ENCODE results near the gene GATD1. TPM values are rescaled to one million over a fixed set of nuclear protein-coding genes. Genes with fewer than 3 reads are reported as not detected.

Gene GATD1
- total RNA-seq, 3 donors from 2014 or later, result 9.9 to 17.4 (median 16.4) TPM

- no peaks in the 10 kb centered on the region for H3K36me3 ChIP-seq
- intact Hi-C loops (cut with DNase I; ENCODE audit: low total_unique reads), result no loop called here
- H3K4me1 ChIP-seq, result peaks cover 12 to 14% of the 10 kb centered on the region in 2 donors
- no peak for TF ChIP-seq CTCF (IDR thresholded peaks at IDR 0.05)
- TF ChIP-seq POLR2A (IDR thresholded peaks at IDR 0.05), result no peak
- TF ChIP-seq POLR2AphosphoS5 (IDR thresholded peaks at IDR 0.05), result no peak
- H3K27ac ChIP-seq, result peak overlapping the region in 1 of 2 donors; percentile 16
- no peaks in the 10 kb centered on the region for H3K9me3 ChIP-seq
- H3K27me3 ChIP-seq, result no peaks in the 10 kb centered on the region
- no peak overlapping the region for H3K4me3 ChIP-seq
- DNase-seq (ENCODE audit: low spot score in 2 of 2), result no peak
Observed at GRCh38 chr11:816433-816779, 39.1 kb upstream of the GATD1 start.

- no peaks in the 10 kb centered on the region for H3K27me3 ChIP-seq
- intact Hi-C loops (cut with DNase I; ENCODE audit: low total_unique reads), result no loop called here
- H3K36me3 ChIP-seq, result no peaks in the 10 kb centered on the region
- TF ChIP-seq POLR2A (IDR thresholded peaks at IDR 0.05), result no peak
- TF ChIP-seq POLR2AphosphoS5 (IDR thresholded peaks at IDR 0.05), result no peak
- TF ChIP-seq CTCF (IDR thresholded peaks at IDR 0.05), result no peak
- no peak overlapping the region for H3K4me3 ChIP-seq
- no peaks in the 10 kb centered on the region for H3K9me3 ChIP-seq
- peaks cover 6 to 14% of the 10 kb centered on the region in 2 donors for H3K4me1 ChIP-seq
- DNase-seq (ENCODE audit: low spot score in 2 of 2), result no peak
- peak overlapping the region in 1 of 2 donors; percentile 16 for H3K27ac ChIP-seq
Observed at GRCh38 chr11:815675-816432, 38.6 kb upstream of the GATD1 start.

- DNase-seq (ENCODE audit: low spot score in 2 of 2), result no peak
- peaks cover 3 to 11% of the 10 kb centered on the region in 2 donors for H3K4me1 ChIP-seq
- H3K27ac ChIP-seq, result peak overlapping the region in 1 of 2 donors; percentile 34
- no peaks in the 10 kb centered on the region for H3K9me3 ChIP-seq
- H3K36me3 ChIP-seq, result no peaks in the 10 kb centered on the region
- intact Hi-C loops (cut with DNase I; ENCODE audit: low total_unique reads), result no loop called here
- no peak for TF ChIP-seq POLR2A (IDR thresholded peaks at IDR 0.05)
- no peak for TF ChIP-seq POLR2AphosphoS5 (IDR thresholded peaks at IDR 0.05)
- TF ChIP-seq CTCF (IDR thresholded peaks at IDR 0.05), result no peak
- no peaks in the 10 kb centered on the region for H3K27me3 ChIP-seq
- H3K4me3 ChIP-seq, result no peak overlapping the region
Observed at GRCh38 chr11:813456-814096, 36.3 kb upstream of the GATD1 start.

GRCh38 chr11:813072-813455 lies 35.8 kb upstream of the GATD1 start:
- intact Hi-C loops (cut with DNase I; ENCODE audit: low total_unique reads), result no loop called here
- H3K36me3 ChIP-seq, result no peaks in the 10 kb centered on the region
- TF ChIP-seq CTCF (IDR thresholded peaks at IDR 0.05) (no peak), POLR2AphosphoS5 (IDR thresholded peaks at IDR 0.05) (no peak), POLR2A (IDR thresholded peaks at IDR 0.05) (no peak)
- no peak overlapping the region for H3K27ac ChIP-seq
- no peak for DNase-seq (ENCODE audit: low spot score in 2 of 2)
- no peaks in the 10 kb centered on the region for H3K9me3 ChIP-seq
- H3K27me3 ChIP-seq, result no peaks in the 10 kb centered on the region
- H3K4me3 ChIP-seq, result no peak overlapping the region
- H3K4me1 ChIP-seq, result peaks cover 0 to 11% of the 10 kb centered on the region in 2 donors

- Histone ChIP-seq H3K4me3 (peak overlapping the region in 1 of 3 donors; percentile 21), H3K27ac (peak overlapping the region in 1 of 2 donors; percentile 56), H3K36me3 (no peaks in the 10 kb centered on the region), H3K4me1 (peaks cover 0 to 11% of the 10 kb centered on the region in 2 donors), H3K27me3 (no peaks in the 10 kb centered on the region), H3K9me3 (no peaks in the 10 kb centered on the region)
- no peak for TF ChIP-seq CTCF (IDR thresholded peaks at IDR 0.05)
- no peak for TF ChIP-seq POLR2A (IDR thresholded peaks at IDR 0.05)
- TF ChIP-seq POLR2AphosphoS5 (IDR thresholded peaks at IDR 0.05), result no peak
- no peak for DNase-seq (ENCODE audit: low spot score in 2 of 2)
- intact Hi-C loops (cut with DNase I; ENCODE audit: low total_unique reads), result no loop called here
Observed at GRCh38 chr11:812390-812789, 35.1 kb upstream of the GATD1 start.
